Activated T-cell treated with anti-CD3 and anti-CD28 coated beads for 48 hours (primary cell): ENCODE measurements around the gene HRC.

Experiments used
- DNase-seq: peaks from one replicate; pipeline ENCODE4 v3.0.0-alpha.2; 2020; ENCODE audit warnings: low read depth

Gene HRC

DNA sequence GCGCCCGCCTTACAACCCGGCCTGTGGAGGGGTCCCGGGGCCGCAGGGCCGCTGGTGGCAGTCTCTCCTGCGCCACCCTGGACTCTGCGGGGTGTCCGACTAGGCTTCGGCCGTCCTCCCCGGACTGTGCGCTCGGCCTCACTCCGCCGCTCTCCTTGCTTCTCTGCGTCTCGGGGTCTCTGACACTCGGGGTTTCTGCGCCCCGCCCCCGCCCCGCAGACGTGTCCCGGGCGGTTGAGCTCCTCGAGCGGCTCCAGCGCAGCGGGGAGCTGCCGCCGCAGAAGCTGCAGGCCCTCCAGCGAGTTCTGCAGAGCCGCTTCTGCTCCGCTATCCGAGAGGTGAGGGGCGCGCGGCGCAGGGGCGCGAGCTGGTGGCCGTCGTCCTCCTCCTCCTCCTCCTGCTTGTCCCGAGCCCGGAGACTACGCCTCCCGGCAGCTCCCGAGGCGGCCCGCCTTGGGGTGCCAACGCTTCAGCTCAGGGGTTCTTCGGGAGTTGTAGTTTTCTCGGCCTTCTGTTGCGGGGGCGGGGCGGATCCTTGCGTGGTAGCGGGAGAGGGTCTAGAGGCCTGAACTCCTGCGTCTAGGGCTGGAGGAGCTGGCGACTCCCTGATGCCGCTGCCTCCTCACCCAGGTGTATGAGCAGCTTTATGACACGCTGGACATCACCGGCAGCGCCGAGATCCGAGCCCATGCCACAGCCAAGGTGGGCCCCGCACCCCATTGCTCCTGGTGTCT is 40.4 kb downstream of the HRC start:
- DNase-seq: peak; percentile 50

DNA sequence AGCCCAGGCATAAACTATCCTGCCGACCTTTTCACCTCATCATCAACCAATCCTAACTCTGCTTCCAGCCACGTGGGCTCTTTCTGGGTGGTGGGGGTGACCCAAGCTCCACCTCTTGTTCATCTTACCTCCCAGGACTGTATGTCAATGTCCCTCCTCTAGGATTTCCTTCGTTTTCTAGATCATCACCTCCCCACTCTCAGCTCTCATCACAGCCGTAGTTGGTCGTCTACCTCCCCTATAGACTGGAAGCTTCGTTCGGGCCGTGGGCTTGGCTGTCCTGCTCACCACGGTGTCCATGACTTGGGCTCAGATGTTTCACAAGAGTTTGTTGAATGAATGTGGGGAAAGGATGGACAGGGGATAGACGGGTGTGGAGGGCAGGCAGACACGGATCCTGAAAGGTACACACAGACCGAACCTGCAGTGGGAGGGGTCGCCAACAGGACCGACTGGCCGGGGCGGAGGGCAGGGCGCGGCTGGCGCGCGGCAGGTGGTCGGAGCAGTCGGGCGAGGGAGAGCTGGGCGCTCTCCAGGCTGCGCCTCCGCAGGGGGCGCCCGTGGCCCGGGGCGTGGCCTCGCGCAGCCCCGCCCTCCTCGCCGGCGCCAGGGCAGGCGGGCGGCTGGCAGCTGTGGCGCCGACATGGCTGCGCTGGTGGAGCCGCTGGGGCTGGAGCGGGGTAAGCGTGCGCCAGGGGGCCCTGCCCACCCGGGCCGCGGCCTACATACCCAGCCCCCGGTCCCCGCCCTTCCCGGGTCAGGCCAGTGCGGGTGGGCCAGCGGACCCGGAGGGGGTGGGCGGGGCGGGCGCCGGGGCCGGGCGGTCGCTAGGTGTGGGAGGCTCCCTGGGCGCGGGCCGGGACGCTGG is 41.2 kb downstream of the HRC start, which contains the start of gene LIN7B:
LIN7B (plus strand) TSS at position 609 of the 868 bp plus-strand sequence; CDS start at position 644, 35 bp downstream.
- DNase-seq: peak; percentile 83

- DNase-seq: no peak
Observed at GRCh38 chr19:49111218-49111998, 43.8 kb downstream of the HRC start.

- DNase-seq: no peak
Observed at GRCh38 chr19:49110567-49110966, 44.6 kb downstream of the HRC start.

DNA sequence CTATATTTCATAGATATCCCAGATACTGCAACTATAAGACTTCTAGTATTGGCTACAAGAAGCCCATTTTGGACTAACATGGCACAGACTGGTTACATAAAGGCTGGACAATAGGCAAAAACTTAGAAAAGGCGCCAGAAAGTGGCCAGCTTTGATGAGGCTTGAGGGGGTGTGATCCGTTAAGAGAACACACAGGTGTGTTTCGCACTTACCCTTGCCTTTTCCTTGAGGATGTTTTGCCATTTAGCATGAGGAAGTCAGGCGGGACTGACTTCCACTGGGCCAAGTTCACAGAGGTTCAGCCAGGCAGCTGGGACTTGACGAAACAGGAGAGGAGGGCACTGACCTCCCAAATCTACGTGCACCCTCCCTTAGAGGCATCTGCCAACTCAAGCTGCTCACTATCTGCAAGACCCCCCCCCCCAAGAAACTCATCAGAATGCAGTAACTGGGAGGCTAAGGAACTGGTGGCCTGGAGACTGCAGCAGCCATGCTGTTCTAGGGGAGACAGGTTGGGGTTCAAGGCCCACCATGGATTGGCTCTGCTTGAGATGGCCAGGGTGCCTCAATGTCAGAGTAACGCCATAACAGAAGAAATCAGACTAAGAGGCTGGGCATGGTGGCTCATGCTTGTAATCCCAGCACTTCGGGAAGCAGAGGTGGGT is 45.5 kb downstream of the HRC start:
- DNase-seq: no peak

DNA sequence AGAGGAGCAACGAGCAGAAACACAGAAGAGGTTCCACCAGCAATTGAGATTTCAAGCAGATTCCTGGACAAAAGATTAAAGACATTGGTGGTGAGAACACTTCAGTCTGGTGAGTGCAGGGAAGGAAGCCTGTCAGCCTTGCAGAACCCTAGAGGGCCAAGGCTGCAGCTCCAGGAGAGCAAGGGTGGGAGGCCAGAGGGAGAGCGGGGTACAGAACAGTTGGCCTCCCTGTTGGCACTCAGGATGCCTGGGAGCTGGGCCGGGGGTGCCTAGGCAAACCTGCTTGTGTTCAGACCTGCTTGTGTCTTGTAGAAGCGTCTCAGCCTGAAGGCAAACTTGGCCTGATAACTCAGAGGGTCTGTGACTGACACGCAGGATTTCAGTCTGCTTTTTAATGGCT is 46.1 kb downstream of the HRC start:
- no peak for DNase-seq

GRCh38 chr19:49107625-49108459 is 47.4 kb downstream of the HRC start:
- no peak for DNase-seq

GRCh38 chr19:49106648-49107135 is 48.5 kb downstream of the HRC start:
- DNase-seq: peak; percentile 65

DNA sequence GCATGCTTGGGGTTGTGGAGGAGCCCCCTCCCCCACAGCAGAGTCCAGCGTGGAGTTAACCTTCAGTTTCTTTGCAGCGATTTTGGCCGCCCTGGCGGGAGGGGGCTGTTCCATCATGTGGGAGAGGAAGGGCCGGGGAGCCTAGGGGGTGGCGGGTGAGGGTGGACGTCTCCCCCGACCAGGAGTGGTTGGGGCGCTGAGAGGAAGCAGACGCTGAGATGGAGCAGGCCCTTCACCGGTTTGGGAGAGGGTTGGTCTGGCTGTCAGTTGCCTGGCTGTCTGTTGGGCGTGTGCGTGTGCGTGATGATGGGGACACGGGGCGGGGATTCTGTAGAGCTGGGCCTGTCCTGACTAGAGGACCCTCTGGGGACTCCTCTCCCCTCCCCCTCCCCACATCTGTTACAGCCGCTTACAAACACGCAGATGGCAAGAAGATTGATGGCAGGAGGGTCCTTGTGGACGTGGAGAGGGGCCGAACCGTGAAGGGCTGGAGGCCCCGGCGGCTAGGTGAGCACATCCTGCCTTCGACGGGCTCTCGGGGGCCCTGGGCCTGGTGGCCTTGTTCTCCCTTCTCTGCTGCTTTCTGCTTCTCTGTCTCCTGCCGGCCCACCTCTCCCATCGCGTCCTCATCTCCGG is 50.8 kb downstream of the HRC start:
- no peak for DNase-seq

DNA sequence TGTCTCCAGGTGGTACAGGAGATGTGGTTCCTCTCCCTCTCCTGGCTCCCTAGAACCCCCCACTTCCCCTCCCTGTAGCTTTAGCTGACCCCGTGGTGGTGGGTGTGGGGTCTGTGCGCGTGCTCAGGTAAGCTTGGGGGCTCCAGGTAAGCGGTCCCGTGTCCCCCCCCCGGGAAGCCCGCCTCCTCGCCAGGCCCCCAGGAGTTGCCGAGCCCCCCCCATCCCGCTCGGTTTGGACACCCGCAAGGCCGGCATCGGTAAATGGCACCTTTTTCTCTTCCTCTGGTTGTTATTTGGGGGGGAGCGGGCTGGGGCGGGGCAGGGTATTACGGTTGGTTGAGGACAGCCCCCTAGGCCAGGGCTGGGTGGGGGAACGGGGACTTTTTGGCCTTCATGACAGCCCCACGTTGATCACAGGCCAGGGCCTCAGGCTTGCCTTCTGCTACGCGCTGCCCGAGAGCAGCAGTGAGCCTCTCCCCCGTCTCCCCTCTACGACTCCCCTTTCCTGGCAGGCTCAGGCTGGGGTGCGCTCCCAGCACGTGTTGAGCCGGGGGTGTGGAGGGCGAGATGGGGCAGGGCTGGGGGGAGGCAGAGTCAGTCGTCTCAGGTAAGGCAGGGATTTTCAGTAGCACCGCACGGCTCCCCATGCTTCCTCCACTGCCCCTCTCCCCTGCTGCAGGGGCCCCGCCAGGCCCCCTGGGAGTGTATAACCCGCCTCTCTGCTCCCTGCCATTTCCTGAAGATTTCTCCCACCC is 51.7 kb downstream of the HRC start:
- no peak for DNase-seq

- DNase-seq: no peak
Observed at GRCh38 chr19:49102303-49102702, 52.9 kb downstream of the HRC start.
